OCI-LY1 (cell line): ENCODE results near the gene FCN1.

ENCODE experiments used
- H2AFZ ChIP-seq: fragments of 200-600 bp; sonication (generic), shearing (Covaris generic); 2 replicates; pipeline ENCODE4 v1.6.0; 2014; ENCODE audit warnings: antibody characterized with exemption, mild to moderate bottlenecking, low read length
- H3F3A ChIP-seq: fragments of 200-600 bp; sonication (generic), shearing (Covaris generic); 2 replicates; pipeline ENCODE4 v1.6.0; 2014; ENCODE audit warnings: mild to moderate bottlenecking, antibody characterized with exemption, low read length, moderate library complexity; ENCODE audit not compliant: insufficient read depth
- H3K27ac ChIP-seq: fragments of 200-600 bp; sonication (generic); 2 replicates; pipeline ENCODE4 v1.5.1; 2014; ENCODE audit warnings: low read length, mixed run types, mild to moderate bottlenecking, low read depth; ENCODE audit not compliant: poor library complexity, severe bottlenecking
- H3K27me3 ChIP-seq: fragments of 200-600 bp; sonication (generic); 2 replicates; pipeline ENCODE4 v1.6.0; 2014; ENCODE audit warnings: antibody characterized with exemption, mild to moderate bottlenecking, low read length, moderate library complexity; ENCODE audit not compliant: insufficient read depth
- H3K36me3 ChIP-seq: fragments of 200-600 bp; sonication (generic); 2 replicates; pipeline ENCODE4 v1.6.1; 2014; ENCODE audit warnings: mild to moderate bottlenecking, antibody characterized with exemption, low read length, moderate library complexity, mixed read lengths; ENCODE audit not compliant: insufficient read depth
- H3K4me1 ChIP-seq: fragments of 200-600 bp; sonication (generic); 2 replicates; pipeline ENCODE4 v1.5.1; 2014; ENCODE audit warnings: mild to moderate bottlenecking, low read length, moderate library complexity; ENCODE audit not compliant: insufficient read depth, severe bottlenecking
- H3K4me2 ChIP-seq: fragments of 200-600 bp; sonication (generic), shearing (Covaris generic); 2 replicates; pipeline ENCODE4 v1.6.1; 2014; ENCODE audit warnings: low read length
- H3K4me3 ChIP-seq: fragments of 200-600 bp; sonication (generic); 2 replicates; pipeline ENCODE4 v1.5.1; 2014; ENCODE audit warnings: low read length, low read depth, mild to moderate bottlenecking, mixed read lengths; ENCODE audit not compliant: poor library complexity, severe bottlenecking
- H3K79me2 ChIP-seq: fragments of 200-600 bp; shearing (Covaris generic); 2 replicates; pipeline ENCODE4 v1.6.1; 2016; ENCODE audit warnings: mixed run types, low read length, mixed read lengths; ENCODE audit not compliant: insufficient read depth
- H3K9ac ChIP-seq: fragments of 200-600 bp; sonication (generic), shearing (Covaris generic); 2 replicates; pipeline ENCODE4 v1.6.1; 2014; ENCODE audit warnings: mild to moderate bottlenecking, low read length, mixed read lengths
- H3K9me2 ChIP-seq: fragments of 200-600 bp; sonication (generic), shearing (Covaris generic); 2 replicates; pipeline ENCODE4 v1.6.1; 2014; ENCODE audit warnings: low read depth, mild to moderate bottlenecking, low read length, mixed read lengths
- H3K9me3 ChIP-seq: fragments of 200-600 bp; shearing (Covaris generic); 2 replicates; pipeline ENCODE4 v1.6.1; 2014; ENCODE audit warnings: low read length, mixed read lengths
- H4K20me1 ChIP-seq: fragments of 200-600 bp; sonication (generic), shearing (Covaris generic); 2 replicates; pipeline ENCODE4 v1.6.0; 2016; ENCODE audit warnings: mild to moderate bottlenecking, low read length; ENCODE audit not compliant: insufficient read depth
- EZH2 ChIP-seq: fragments of 200-600 bp; sonication (generic), shearing (Covaris generic); IDR thresholded peaks from 2 replicates; pipeline ENCODE4 v1.8.0; 2017; ENCODE audit warnings: borderline replicate concordance, mixed run types, mild to moderate bottlenecking, antibody characterized with exemption, low read length, moderate library complexity, mixed read lengths
- TF ChIP-seq, protein P1 (sequence below): fragments of 200-600 bp; sonication (generic), shearing (Covaris generic); IDR thresholded peaks from 2 replicates; pipeline ENCODE4 v1.5.1; 2017; ENCODE audit warnings: mild to moderate bottlenecking, antibody characterized with exemption, low read length, moderate library complexity, mixed read lengths

The FCN1 gene

DNA sequence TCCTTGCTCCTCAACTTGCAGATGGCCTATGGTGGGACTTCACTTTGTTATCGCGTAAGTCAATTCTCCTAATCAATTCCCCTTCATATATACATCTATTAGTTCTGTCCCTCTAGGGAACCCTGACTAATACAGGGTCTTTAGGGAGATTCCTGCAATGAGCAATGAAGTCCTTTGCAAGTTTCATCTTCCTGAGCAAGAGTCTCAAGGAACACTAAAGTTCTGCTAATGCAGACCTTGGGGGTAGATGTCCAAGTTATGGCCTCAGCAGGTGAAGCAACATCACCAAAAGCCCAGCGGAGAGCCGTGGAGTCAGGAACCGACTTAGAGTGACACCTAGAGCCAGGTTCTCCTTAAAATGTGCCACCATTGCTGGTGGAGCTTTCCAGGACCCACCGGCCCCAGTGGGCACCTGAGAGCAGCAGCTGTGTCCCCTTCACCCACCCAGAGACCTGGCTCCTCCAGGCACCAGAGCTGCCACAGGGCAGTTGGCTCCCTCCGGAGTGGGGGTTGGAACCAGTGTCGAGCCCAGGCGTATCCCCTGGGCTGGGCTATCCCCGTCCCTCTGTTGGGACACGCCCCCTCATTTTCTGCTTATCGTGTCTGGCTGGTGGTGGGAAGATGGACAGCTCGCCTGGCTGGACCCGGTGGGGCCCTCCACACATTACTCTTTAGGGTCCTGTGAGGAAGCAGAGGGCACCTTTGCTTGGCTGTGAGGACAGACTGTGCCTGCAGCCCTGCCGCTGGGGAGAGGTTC is 10.9 kb upstream of the FCN1 start:
- Histone ChIP-seq H3K9ac (peak overlapping the region; percentile 61; the same call in 1 of the 2 replicates), H4K20me1 (no peaks in the 10 kb centered on the region), H3F3A (no peaks in the 10 kb centered on the region), H3K4me3 (no peak overlapping the region), H3K27ac (peak overlapping the region; percentile 98), H3K4me1 (peaks cover 51% of the 10 kb centered on the region), H3K36me3 (no peaks in the 10 kb centered on the region), H2AFZ (no peak overlapping the region), H3K79me2 (no peaks in the 10 kb centered on the region), H3K4me2 (peak overlapping the region; percentile 54; the same call in 1 of the 2 replicates), H3K9me2 (no peaks in the 10 kb centered on the region), H3K9me3 (no peaks in the 10 kb centered on the region), H3K27me3 (no peaks in the 10 kb centered on the region)
- no peak for TF ChIP-seq EZH2
- TF ChIP-seq, protein P1, sequence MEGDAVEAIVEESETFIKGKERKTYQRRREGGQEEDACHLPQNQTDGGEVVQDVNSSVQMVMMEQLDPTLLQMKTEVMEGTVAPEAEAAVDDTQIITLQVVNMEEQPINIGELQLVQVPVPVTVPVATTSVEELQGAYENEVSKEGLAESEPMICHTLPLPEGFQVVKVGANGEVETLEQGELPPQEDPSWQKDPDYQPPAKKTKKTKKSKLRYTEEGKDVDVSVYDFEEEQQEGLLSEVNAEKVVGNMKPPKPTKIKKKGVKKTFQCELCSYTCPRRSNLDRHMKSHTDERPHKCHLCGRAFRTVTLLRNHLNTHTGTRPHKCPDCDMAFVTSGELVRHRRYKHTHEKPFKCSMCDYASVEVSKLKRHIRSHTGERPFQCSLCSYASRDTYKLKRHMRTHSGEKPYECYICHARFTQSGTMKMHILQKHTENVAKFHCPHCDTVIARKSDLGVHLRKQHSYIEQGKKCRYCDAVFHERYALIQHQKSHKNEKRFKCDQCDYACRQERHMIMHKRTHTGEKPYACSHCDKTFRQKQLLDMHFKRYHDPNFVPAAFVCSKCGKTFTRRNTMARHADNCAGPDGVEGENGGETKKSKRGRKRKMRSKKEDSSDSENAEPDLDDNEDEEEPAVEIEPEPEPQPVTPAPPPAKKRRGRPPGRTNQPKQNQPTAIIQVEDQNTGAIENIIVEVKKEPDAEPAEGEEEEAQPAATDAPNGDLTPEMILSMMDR, result no peak

DNA sequence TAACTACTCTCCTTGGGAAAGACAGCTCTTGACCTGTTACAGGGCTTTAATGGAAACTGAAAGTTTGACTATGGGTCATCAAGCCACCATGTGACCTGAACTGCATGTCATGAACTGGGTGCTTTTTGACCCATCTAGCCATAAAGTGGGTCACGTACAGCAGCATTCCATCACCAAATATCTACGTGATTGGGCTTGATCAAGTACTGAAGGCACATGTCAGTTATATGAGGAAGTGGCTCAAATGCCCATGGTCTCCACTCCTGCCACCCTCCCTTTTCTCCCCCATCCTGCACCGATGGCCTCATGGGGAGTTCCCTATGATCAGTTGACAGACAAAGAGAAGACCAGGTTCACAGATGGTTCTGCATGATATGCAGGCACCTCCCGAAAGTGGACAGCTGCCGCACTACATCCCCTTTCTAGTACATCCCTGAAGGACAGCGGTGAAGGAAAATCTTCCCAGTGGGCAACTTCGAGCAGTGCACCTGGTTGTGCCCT is 7.3 kb upstream of the FCN1 start:
- Histone ChIP-seq H4K20me1 (no peaks in the 10 kb centered on the region), H3K36me3 (no peaks in the 10 kb centered on the region), H3K27ac (no peak overlapping the region), H3K4me3 (no peak overlapping the region), H3K9ac (no peak overlapping the region), H3K9me3 (peaks cover 3% of the 10 kb centered on the region), H3K79me2 (no peaks in the 10 kb centered on the region), H3K9me2 (no peaks in the 10 kb centered on the region), H3K27me3 (no peaks in the 10 kb centered on the region), H3K4me2 (no peak overlapping the region), H3K4me1 (peaks cover 16% of the 10 kb centered on the region), H2AFZ (no peak overlapping the region), H3F3A (no peaks in the 10 kb centered on the region)
- TF ChIP-seq, protein P1, result no peak
- no peak for TF ChIP-seq EZH2

DNA sequence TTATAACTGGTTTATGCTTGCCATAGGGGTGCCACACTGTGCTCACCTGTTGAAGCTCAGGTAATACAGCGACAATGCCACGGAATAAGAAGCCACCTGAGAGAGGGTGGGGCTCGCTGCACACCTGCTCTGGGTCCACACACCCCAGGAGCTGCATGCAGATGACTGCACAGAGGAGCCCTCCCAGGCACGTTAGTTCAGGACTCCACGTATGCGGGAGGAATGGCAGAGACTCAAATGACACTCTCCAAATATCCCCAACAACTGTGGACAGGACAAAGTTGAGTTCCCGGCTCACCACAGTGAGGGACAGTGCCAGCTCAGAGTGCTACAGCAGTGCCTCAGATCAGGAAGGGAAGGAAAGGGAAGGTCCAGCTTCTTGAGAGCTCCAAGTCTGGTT is 5.8 kb upstream of the FCN1 start:
- peaks cover 7% of the 10 kb centered on the region; the same call in 1 of the 2 replicates for H3K36me3 ChIP-seq
- TF ChIP-seq, protein P1, result no peak
- no peak for TF ChIP-seq EZH2
- H3K4me3 ChIP-seq, result no peak overlapping the region
- peaks cover under 1% of the 10 kb centered on the region for H3K4me1 ChIP-seq
- no peak overlapping the region for H2AFZ ChIP-seq
- H3K4me2 ChIP-seq, result no peak overlapping the region
- H3K79me2 ChIP-seq, result no peaks in the 10 kb centered on the region
- no peaks in the 10 kb centered on the region for H3F3A ChIP-seq
- H3K9me3 ChIP-seq, result peaks cover 11% of the 10 kb centered on the region
- H3K27ac ChIP-seq, result no peak overlapping the region
- H3K9ac ChIP-seq, result no peak overlapping the region
- H3K27me3 ChIP-seq, result no peaks in the 10 kb centered on the region; the same call in 1 of the 2 replicates
- no peaks in the 10 kb centered on the region for H4K20me1 ChIP-seq
- H3K9me2 ChIP-seq, result no peaks in the 10 kb centered on the region
